VCaP (cell line): ENCODE data around the gene MANSC1.

Source experiments
- H3K27ac ChIP-seq: fragments of 450-650 bp; 2 replicates; pipeline ENCODE4 v1.5.1; 2017
- CTCF ChIP-seq: fragments of 450-650 bp; conservative IDR thresholded peaks from 2 replicates; pipeline ENCODE4 v1.5.1; 2017; ENCODE audit warnings: mild to moderate bottlenecking, moderate library complexity

MANSC1 gene

GRCh38 chr12:12350868-12351463 lies 924 bp upstream of the MANSC1 start:
- no peak for TF ChIP-seq CTCF
- peak overlapping the region; percentile 97 for H3K27ac ChIP-seq

GRCh38 chr12:12338527-12339168 lies 11.4 kb downstream of the MANSC1 start:
- H3K27ac ChIP-seq: no peak overlapping the region

GRCh38 chr12:12336511-12336910 lies 13.5 kb downstream of the MANSC1 start:
- no peak for TF ChIP-seq CTCF
- no peak overlapping the region for H3K27ac ChIP-seq

More at GRCh38 chr12:12338527-12339168, 11.4 kb downstream of the MANSC1 start:
- TF ChIP-seq CTCF: no peak

- H3K27ac ChIP-seq: no peak overlapping the region
- TF ChIP-seq CTCF: no peak
Observed at GRCh38 chr12:12336049-12336411, 14.0 kb downstream of the MANSC1 start.

GRCh38 chr12:12334367-12335040 lies 15.5 kb downstream of the MANSC1 start:
- TF ChIP-seq CTCF: peak; percentile 96
- H3K27ac ChIP-seq: peak overlapping the region; percentile 57

GRCh38 chr12:12333407-12334366 lies 16.4 kb downstream of the MANSC1 start:
- H3K27ac ChIP-seq: peak overlapping the region; percentile 57
- no peak for TF ChIP-seq CTCF

- no peak for TF ChIP-seq CTCF
- peak overlapping the region; percentile 57 for H3K27ac ChIP-seq
Observed at GRCh38 chr12:12331896-12332295, 18.1 kb downstream of the MANSC1 start.
